Measurements from ENCODE around the gene TMEM72. TPM values are rescaled to one million over a fixed set of nuclear protein-coding genes. Genes with fewer than 3 reads are reported as not detected.

The TMEM72 gene
- total and polyA plus RNA-seq, 2 donors (not counting 3 experiments of a cell fraction or from before 2014, with no cell fraction given) = not detected

DNA sequence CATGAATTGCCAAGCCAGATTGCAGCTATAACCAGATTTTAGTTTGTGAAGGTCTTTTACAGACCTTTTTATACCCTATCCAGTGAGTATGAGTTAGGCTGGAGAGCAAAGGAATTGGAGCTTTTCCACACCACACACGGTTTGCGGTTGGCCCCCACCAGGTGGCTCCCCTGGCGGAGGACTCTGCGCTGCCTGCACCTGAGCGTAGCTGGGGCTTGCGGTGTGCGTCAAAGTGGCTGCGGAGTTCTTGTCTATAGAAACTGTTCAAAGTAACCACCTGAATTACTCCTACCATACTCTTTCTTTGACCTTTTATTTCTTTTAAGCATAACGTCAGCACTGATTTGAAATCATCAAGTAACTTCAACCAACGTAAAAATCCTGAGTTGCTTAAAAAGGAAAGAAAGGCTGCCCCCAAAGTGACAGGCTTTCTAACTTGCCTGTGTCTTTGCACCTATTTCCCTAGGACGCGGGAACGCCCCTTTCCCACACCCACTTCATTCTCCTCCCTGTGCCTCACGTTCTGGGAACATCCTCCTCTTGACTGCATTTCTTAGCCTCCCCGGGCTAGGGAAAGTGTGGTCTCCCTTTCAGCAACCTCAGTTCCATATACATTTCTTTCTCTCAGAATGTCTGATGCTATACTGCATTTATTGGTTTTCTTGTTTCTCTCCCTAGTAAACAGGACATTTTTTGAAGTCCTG, 47.6 kb upstream of the TMEM72 start:
- intact Hi-C loops (cut with micrococcal nuclease) = loop anchor here (1.0 to 10.0 kb wide), 5 partner anchors 398 to 1192 kb away; no protein-coding TSS in a partner anchor
- Histone ChIP-seq H3K4me2 (ENCODE audit: insufficient read depth, low read length) (peak overlapping the region; percentile 76), H4K20me1 (replicated peaks; ENCODE audit: control insufficient read depth, extremely low read depth, insufficient read depth, low read length) (no peaks in the 10 kb centered on the region), H3K79me2 (ENCODE audit: control insufficient read depth, insufficient read depth, low read length) (no peaks in the 10 kb centered on the region), H3K36me3 (ENCODE audit: control insufficient read depth in 2 of 2, extremely low read depth in 1 of 2, insufficient read depth in 2 of 2, low read length in 2 of 2) (no peaks in the 10 kb centered on the region), H3K9ac (replicated peaks; ENCODE audit: extremely low read depth, insufficient read depth, low read length) (no peak overlapping the region), H2AFZ (ENCODE audit: low read depth, low read length) (no peak overlapping the region), H3K9me1 (replicated peaks; ENCODE audit: control insufficient read depth, extremely low read depth, insufficient read depth, low read length) (no peaks in the 10 kb centered on the region), H3K4me1 (ENCODE audit: control insufficient read depth, extremely low read depth, insufficient read depth, low read length) (peaks cover 5% of the 10 kb centered on the region), H3K27ac (ENCODE audit: insufficient read depth, low read depth, low read length) (no peak overlapping the region), H3K4me3 (replicated peaks in 1 of 3; ENCODE audit: insufficient read depth in 1 of 3, low read depth in 1 of 3, low read length in 3 of 3) (no peak overlapping the region), H3K27me3 (ENCODE audit: control insufficient read depth in 2 of 2, insufficient read depth in 2 of 2, low read length in 2 of 2) (no peaks in the 10 kb centered on the region), H3K9me3 (replicated peaks; ENCODE audit: control insufficient read depth, insufficient read depth, low read length) (no peaks in the 10 kb centered on the region)
- ChIA-PET CTCF (interaction anchor here (1.3 to 7.7 kb wide), 4 partner anchors 10 to 1193 kb away, joined by 4 to 46 read pairs (median 11); partner anchors contain the start of gene CXCL12), POLR2A (no interaction called here)
- TF ChIP-seq EZH2 (IDR thresholded peaks at IDR 0.05; ENCODE audit: borderline replicate concordance, low read depth, low read length, severe bottlenecking) (no peak), POLR2A (IDR thresholded peaks at IDR 0.05; ENCODE audit: low read depth, low read length) (no peak), GATA2 (IDR thresholded peaks at IDR 0.05; ENCODE audit: insufficient read depth, insufficient read length, low read depth, low read length) (no peak), POLR2AphosphoS5 (IDR thresholded peaks at IDR 0.05; ENCODE audit: insufficient read depth, low read depth, low read length) (no peak), FOS (IDR thresholded peaks at IDR 0.05; ENCODE audit: borderline replicate concordance, insufficient read depth, low read length) (no peak), MYC (IDR thresholded peaks at IDR 0.05; ENCODE audit: low read depth, low read length) (no peak), JUN (IDR thresholded peaks at IDR 0.05; ENCODE audit: borderline replicate concordance, insufficient read depth, insufficient read length, low read depth) (no peak)
- TF ChIP-seq, protein P1, sequence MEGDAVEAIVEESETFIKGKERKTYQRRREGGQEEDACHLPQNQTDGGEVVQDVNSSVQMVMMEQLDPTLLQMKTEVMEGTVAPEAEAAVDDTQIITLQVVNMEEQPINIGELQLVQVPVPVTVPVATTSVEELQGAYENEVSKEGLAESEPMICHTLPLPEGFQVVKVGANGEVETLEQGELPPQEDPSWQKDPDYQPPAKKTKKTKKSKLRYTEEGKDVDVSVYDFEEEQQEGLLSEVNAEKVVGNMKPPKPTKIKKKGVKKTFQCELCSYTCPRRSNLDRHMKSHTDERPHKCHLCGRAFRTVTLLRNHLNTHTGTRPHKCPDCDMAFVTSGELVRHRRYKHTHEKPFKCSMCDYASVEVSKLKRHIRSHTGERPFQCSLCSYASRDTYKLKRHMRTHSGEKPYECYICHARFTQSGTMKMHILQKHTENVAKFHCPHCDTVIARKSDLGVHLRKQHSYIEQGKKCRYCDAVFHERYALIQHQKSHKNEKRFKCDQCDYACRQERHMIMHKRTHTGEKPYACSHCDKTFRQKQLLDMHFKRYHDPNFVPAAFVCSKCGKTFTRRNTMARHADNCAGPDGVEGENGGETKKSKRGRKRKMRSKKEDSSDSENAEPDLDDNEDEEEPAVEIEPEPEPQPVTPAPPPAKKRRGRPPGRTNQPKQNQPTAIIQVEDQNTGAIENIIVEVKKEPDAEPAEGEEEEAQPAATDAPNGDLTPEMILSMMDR (IDR thresholded peaks at IDR 0.05; ENCODE audit: extremely low read depth in 1 of 2, insufficient read depth in 1 of 2, low read depth in 1 of 2, low read length in 2 of 2) = no peak
- TF ChIP-seq, protein P2, sequence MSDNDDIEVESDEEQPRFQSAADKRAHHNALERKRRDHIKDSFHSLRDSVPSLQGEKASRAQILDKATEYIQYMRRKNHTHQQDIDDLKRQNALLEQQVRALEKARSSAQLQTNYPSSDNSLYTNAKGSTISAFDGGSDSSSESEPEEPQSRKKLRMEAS (IDR thresholded peaks at IDR 0.05; ENCODE audit: insufficient read depth, insufficient read length) = no peak
- no TSS peak for BruUV-seq (replicated peaks)
- no peak for DNase-seq (ENCODE audit: low read depth, low spot score)
- FAIRE-seq = no peak
- dilution Hi-C loops (cut with MboI; ENCODE audit: extremely low pct_ligation_motif_present, low sequenced_read_pairs) = no loop called here
